DMS114 treated with DMSO at 0.1 percent for 48 hours (cell line): ENCODE results near the gene NUBPL.
"Not testable (repeated sequence)": the region's sequence is repeated elsewhere in the genome, so short reads cannot be mapped to it uniquely, and the experiment has no call there.

Source experiments
- DNase-seq: peaks from one replicate; lab custom pipeline; 2025; ENCODE audit not compliant: unreplicated experiment; lab: John Stamatoyannopoulos, UW

NUBPL gene

DNA sequence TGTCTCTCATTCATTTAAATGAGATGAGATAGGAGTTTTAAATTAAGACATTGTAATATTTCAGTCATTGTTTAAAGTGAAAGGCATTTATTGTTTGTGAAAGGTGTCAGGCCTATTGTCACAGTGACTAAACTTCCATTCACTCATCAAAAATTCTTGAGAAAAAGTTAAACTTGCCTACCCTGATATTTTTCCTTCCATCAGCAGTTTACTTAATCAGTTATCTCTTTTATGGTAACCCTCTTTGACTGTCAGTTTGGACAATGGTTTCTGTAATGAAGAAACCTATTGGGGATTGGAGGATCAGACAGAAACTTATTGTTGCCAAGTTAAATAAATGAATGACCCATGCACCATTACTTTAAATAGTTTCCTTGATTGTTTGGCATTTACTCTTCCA is 241.6 kb downstream of the NUBPL start:
- DNase-seq = no peak

DNA sequence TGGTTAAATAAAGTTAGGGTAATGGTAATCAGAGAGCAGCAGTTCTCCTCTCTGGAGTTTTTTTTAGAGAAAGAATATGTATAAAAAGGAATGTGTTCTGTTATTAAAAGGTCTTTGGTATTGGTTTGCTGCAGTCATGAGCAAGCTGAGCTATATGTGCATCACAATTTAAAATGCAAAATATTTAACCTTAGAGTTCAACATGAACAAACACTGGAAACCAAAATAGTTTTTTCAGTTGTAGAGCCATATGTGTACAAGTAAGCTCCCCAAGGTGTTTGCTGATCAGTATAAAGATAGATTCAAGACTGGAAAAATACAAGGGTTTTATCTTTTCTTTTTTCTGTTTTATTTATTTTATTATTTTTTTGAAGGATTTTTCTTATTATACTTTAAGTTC is 245.0 kb downstream of the NUBPL start:
- DNase-seq = no peak

DNA sequence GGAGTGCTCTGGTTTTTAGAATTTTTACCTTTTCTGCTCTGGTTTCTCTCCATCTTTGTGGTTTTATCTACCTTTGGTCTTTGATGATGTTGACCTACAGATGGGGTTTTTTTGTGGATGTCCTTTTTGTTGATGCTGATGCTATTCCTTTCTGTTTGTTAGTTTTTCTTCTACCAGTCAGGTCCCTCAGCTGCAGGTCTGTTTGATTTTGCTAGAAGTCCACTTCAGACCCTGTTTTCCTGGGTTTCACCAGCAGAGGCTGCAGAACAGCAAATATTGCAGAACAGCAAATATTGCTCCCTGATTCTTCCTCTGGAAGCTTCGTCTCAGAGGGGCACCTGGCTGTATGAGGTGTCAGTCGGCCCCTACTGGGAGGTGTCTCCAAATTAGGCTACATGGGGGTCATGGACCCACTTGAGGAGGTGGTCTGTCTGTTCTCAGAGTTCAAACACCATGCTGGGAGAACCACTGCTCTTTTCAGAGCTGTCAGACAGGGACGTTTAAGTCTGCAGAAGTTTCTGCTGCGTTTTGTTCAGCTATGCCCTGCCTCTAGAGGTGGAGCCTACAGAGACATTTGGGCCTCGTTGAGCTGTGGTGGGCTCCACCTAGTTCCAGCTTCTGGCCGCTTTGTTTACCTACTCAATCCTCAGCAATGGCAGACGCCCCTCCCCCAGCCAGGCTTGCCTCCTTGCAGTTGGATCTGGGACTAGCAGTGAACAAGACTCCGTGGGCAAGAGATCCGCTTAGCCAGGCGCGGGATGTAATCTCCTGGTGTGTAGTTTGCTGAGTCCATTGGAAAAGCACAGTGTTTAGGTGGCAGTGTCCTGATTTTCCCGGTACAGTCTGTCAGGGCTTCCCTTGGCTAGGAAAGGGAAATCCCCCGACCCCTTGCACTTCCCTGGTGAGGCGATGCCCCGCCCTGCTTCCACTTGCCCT is 250.8 kb downstream of the NUBPL start:
- not testable (repeated sequence) for DNase-seq

DNA sequence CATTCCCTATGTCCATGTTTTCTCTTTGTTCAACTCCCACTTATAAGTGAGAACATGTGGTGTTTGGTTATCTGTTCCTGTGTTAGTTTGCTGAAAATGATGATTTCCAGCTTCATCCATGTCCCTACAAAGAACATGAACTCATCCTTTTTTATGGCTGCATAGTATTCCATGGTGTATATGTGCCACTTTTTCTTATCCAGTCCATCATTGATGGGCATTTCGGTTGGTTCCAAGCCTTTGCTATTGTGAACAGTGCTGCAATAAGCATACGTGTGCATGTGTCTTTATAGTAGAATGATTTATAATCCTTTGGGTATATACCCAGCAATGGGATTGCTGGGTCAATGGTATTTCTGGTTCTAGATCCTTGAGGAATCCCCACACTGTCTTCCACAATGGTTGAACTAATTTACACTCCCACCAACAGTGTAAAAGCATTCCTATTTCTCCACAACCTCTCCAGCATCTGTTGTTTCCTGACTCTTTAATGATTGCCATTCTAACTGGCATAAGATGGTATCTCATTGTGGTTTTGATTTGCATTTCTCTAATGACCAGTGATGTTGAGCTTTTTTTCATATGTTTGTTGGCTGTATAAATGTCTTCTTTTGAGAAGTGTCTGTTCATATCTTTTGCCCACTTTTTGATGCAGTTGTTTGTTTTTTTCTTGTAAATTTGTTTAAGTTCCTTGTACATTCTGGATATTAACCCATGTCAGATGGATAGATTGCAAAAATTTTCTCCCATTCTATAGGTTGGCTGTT is 252.7 kb downstream of the NUBPL start:
- DNase-seq = not testable (repeated sequence)

DNA sequence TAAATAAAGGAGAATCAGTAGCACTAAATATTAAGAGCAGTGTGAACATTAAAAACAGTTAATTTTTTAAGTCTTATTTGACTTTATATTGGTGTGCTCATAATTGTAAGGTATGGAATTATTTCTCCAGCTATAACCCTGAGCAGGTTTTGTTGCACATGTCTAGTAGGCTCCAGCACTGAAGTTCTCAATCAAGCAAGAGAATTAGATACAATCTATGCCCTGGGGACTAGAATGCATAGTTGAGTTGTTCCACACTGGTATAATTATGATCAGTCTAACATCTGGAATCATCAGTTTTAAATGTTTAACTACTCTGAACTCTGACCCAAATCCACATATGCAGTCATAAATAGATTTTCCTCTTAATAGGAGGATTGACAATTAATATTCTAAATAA is 258.1 kb downstream of the NUBPL start:
- DNase-seq = no peak

DNA sequence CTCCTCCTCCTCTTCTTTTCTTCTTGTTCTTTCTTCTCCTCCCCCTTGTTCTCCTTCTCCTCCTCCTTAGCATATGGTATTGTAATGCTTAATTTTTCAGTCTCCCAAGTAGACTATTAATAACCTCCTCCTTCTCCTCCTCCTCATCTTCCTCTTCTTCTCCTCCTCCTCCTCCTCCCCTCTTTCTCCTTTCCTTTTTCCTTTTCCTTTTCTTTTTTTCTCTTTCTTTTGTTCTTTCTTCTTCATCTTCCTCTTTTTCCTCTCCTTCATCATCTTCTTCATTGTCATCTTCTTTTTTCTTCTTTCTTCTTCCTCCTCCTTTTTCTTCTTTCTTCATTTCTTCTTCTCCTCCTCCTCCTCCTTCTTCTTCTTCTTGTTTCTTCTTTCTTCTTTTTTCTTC is 264.3 kb downstream of the NUBPL start:
- no peak for DNase-seq

DNA sequence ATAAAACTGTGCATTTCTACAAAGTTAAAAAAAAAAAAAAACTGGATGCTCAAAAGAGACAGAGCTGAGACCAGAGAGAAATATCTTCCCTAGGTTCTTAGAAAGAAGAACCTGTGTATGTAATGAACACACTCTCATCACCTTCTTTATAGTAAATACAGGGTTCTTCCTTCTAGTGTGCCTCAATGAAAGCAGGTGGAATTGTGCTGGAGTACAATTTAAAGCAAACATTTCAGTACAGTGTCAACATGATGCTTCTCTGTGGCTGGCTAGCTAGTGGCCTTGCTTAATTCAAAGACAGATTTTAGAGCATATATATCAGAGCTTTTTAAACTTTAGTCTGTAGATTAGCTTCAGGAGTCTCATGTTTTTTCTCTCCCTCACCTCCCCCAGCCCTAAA is 266.1 kb downstream of the NUBPL start:
- no peak for DNase-seq

DNA sequence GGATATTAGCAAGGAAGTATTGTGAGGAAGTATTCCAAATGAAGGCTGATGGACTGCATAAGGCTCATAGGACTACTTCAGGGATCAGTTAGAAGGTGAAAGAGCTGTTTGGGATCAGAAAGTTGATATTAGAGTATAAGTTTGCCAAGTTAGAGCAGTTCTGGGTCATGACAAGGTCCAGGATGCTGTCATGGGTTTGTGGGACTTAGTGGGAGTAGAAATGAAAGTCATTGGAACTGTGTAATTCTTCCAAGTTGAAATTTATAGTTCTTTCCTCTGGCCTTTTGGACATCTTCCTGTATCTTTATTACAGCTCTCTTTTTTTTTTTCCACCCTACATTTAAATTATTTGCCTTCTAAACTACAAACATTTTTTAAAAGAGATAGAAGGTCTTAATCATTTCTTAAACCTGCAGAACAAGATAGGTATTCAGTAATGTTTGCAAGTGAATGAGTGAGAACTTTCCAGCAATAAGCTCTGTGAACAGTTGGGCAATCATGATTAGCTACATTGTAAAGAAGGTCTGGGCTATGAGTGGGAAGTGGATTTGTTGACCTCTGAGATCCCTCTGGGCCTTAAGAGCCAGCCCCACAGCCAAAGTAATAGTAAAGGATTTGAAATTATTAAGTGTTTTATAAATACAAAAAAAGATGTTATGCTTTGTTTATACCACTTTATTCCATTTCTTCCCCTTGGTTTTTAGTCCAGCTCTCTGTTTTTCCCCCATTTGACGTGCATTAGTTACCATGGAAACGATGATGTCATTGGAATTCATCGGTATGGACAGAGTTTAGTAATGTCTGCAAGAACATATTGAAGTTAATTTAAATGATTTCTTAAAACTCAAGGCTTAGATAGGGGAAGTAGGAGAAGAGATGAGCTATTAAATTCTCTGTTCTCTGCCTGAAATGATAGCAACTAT is 268.0 kb downstream of the NUBPL start:
- no peak for DNase-seq

DNA sequence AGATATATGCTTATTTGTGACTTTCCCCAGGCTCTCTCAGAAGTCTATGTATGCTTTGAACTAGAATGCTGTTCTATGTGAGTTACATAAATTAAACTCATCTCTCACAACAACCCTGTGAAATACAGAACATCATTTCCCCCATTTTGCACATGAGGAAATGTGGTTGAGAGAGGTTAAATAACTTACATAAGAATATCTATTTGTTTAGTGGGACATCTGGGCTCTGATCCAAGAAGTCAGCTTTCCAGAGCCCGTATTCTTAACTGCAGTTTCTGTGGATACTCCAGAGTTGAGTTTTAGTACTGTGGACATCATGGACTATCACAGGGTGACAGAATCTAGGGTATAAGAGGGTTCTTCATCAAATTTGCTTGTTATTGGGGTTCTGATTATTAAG is 273.4 kb downstream of the NUBPL start:
- DNase-seq = no peak

DNA sequence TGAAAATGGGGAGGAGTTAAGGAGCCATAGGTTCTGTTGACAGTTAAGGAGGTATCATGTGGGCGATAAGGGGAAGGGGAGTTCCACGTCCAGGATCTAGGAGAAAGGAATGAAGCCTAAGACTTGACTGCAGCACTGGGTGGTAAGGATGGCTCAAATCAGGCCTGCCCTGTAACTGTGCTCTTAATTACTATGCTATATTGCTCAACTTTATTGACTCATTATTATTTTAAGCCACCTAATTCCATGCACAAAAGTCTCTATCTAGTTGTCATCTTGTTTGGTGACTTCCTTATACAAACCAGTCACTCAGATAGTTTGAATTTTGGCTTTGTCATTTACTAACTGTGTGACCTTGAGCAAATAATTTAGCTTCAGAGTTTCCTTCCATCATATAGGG is 273.8 kb downstream of the NUBPL start:
- DNase-seq = no peak

DNA sequence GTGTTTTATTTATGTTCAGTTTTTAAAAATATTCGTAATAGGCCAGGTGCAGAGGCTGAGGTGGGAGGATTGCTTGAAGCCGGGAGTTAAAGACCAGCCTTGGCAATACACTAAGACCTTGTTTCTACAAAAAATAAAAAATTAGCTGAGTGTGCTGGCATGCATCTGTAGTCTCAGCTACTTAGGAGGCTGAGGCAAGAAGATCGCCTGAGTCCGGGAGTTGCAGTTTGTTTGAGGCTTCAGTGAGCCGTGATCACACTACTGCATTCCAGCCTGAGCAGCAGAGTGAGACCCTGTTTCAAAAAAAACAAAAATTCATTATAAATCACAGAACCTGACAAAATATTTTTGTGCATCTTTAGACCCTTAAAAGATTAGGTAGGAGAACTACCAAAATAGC is 275.8 kb downstream of the NUBPL start:
- DNase-seq = no peak

DNA sequence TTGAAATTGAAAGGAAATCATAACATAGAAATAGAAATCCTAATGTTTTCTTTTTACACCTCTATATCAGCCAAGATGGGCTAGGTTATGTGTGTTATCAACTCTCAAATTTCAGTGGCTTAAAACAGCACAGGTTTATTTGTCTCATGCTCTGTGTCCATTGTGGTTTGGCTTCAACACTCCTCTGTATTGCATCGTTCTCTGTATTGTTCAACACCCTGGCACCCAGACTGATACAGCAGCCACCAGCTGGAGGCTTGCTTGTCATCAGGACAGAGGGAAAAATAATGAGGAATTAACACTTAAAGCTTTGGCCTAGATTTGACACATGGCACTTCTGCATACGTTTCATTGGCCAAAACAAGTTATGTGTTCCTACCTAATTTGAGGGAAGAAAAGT is 281.7 kb downstream of the NUBPL start:
- no peak for DNase-seq

DNA sequence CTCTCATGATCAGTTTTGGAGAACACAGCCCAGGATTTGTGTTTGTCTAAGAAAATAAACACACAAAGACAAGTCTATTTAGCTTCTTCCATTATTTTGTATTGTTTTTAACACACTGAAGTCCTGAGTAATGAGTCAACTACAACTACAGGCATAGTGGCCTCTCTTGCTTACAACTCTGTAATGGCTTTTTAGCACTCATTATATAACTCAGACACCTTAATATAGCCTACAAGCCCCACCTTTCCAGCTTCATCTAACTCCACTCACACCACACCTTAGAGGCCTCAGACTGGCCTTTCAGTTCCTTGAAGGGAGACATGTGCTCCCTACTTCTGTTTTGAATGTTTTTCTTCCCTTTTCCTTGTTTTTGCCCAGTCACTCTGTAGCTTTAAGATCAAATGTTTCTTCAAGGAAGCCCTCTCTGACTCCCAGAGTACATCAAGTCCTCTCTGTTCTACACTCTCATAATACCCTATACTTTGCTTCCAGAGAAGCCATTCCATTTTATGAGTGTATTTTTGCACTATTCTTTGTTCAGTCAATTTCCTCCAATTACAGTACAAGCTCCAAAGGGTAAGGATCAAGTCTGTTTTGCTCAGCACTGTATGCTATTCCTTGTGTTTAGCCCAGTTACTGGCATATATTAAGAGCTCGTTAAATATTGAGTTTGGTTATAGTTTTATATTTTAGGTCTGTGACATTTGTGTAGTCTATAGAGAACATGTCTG is 282.3 kb downstream of the NUBPL start:
- DNase-seq = no peak

DNA sequence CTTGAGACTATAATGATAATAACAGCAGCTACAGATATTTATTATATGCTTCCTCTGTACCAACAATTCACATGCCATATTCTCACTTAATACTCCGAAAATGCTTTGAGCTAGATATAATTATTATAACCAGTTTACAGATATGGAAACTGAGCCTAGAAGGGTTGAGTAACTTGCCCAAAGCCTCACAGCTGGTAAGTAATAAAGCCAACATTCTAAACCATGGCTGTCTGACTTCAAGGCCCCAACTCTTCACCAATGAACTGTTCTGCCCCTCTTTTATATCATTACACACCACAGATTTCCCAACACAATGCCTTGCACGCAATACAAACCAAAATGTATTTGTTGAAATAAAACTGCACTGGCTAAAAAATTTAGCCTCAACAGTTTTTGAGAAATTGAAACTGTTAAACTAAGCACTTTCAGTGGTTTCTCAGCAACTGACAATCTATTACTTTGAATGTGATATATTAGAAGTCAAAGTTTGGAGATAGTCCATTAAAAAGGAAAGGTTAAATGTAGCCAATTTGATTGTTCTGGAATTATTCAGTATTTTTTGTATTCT is 293.4 kb downstream of the NUBPL start:
- DNase-seq = no peak

DNA sequence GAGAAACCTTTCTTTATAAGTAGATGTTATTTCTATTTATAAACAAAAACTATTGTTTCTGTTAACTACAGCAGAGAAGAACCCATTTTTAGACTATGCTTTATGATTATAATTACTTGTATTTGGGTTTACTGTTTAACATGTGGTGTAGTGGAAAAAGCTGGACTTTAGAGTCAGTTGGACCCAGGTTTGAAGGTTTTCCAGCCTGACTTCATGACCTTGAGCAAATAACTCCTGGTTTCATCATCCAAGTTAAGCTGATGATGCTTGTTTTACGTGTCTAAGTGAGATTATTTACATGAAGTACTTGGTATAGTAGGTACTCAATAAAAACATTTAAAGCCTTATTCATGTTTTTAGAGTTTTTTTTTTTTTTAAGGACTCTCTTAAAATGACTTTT is 294.1 kb downstream of the NUBPL start:
- DNase-seq = no peak

DNA sequence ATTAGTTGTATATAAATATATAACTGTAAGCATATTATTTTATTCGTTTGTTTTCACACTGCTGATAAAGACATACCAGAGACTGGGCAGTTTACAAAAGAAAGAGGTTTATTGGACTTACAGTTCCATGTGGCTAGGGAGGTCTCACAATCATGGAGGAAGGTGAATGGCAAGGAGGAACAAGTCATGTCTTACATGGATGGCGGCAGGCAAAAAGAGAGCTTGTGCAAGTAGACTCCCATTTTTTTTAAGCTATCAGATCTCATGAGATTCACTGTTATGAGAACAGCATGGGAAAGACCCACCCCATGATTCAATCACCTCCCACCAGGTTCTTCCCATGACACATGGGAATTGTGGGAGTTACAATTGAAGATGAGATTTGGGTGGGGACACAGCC is 294.8 kb downstream of the NUBPL start:
- DNase-seq = not testable (repeated sequence)

DNA sequence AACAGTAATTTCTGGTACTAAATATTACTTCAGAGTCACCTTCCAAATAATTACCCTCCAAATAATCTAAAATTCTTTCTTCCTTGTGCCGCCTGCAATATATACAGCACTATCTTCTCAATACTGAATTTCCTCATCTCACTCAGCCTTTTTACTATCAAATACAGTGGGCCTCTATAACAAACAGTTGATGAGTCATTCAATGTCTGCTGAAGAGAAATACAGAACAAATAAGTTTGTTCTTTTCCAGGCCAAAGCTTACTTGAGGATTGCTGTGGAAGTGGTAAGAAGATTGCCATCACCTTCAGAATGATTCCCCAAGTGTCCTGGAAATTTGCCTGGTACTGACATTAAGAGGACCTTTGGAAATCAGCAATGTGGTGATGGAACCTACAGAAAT is 297.7 kb downstream of the NUBPL start:
- DNase-seq = no peak

DNA sequence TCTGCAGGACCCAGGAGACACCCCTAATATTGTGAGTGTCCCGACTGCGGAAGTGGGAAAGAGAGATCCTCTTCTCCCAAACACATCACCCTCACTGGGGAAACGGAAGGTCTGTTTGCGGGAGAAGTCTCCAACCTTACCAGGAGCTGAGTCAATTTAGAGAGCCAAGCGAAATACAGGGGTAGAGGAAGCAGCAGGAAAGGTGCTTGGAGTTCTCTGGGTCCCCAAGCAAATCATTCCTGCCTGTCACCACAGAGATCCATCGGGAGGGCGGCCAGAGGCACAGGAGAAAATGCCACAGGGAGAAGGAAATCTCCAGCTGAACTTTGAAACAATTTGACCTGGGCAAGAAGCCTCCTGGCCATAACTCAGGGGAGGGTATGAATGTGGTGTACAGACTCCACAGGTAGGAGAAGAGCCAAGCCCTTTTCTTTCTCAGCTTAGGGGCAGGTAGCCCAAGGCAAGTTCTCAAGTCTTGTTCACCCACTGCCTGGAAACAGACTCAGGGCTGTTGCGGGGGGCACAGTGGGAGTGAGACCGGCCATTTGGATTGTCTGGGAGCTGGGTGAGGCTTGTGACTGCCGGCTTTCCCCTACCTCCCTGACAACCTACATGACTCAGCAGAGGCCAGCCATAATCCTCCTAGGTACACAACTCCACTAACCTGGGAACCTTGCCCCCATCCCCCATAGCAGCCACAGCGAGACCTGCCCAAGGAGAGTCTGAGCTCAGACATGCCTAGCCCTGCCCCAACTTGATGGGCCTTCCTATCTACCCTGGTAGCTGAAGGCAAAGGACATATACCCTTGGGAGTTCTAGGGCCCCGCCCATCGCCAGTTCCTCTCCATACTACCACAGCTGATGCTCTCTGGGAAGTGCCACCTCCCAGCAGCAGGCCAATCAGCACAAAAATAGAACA is 304.0 kb downstream of the NUBPL start:
- DNase-seq = no peak

DNA sequence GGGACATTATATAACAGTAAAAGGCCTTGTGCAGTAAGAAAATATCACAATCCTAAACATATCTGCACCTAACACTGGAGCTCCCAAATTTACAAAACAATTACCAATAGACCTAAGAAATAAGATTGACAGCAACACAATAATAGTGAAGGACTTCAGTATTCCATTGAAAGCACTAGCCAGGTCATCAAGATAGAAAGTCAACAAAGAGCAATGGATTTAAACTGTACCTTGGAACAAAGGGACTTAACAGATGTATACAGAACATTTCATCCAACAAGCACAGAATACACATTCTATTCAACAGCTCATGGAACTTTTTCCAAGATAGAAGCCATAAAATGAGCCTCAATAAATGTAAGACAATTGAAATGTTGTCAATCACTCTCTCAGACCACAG is 306.4 kb downstream of the NUBPL start:
- DNase-seq = no peak
